ENCODE data around the gene BTD.
"Not testable (repeated sequence)": the region's sequence is repeated elsewhere in the genome, so short reads cannot be mapped to it uniquely, and the experiment has no call there.

- not testable (repeated sequence) for TF ChIP-seq CTCF (conservative IDR thresholded peaks at IDR 0.05); EZH2 (IDR thresholded peaks at IDR 0.05; ENCODE audit: low read depth)
Measured at GRCh38 chr3:15619659-15620464, 18.3 kb downstream of the BTD start.
